Sciatic nerve (tissue), 2 donors: Measurements from ENCODE around the gene OLIG1. TPM values are rescaled to one million over a fixed set of nuclear protein-coding genes. Genes with fewer than 3 reads are reported as not detected.

Source experiments
- ATAC-seq: fragments of 200-7000 bp; cut with Tn5 transposase; one replicate; pipeline ENCODE4 v1.9.1; 2020; ENCODE audit warnings: mild to moderate bottlenecking, moderate library complexity
- DNase-seq: peaks from one replicate; pipeline ENCODE4 v3.0.0-alpha.2; 2020; ENCODE audit warnings: low spot score
- intact Hi-C: fragments of 100-400 bp; cut with DNase I; formaldehyde crosslinking; loops from one replicate; pipeline ENCODE4 v1.14.2; 2022
- total RNA-seq: library from RNA; stranded (reverse); fragmentation: NEBNext Ultra II Directional; extraction: Animal tissue kit (Norgen Biotek cat#: 25700); gene quantifications from one replicate; pipeline ENCODE4 v1.2.1, GENCODE V29; 2021
- donor health status: DM: no; HTN: no; CAD: no.
- donor health status: DM: no; HTN: no; CAD: no.

The OLIG1 gene
- total RNA-seq, 1 donor from 2014 or later: 0.53 TPM

DNA sequence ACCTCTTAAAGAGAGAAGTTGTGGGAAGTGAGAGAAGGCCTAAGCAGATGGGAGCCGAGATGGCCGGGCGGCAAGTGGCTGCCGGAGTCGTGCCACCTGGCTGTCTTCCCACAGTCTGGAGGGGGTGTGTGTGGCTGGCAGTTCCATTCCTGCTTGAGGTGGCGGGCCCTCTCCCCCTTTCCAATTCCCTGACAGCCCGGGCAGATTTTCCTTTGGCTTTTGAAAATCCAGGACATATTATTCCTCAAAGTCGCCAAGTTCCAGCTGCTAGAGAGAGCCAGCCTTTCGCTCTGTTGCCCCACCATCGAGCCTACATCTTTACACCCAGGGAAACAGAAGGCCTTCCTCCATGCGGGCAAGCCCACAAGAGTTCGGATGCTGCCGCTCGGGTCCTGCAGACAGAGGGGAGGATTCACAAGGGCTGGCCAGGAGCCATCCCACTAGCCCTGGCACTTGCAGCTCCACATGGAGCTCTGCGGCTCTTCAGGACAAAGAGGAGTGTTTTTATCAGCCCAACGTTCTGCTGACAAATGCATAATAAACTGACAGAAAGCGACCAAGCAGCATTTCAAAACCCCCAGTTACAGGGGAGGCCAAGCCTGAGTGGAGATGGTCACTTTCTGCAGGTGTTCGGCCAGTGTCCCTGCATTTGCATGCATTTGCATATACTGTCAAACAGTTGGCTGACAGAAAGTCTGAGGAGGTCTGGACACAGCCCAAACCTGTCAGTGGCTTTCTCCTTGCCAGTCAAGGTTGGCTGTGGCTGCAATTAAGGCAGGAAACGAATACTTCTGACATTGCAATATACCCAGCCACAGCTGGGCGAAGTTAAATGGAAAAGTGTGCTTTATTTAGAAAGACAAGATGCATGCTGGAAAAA is 45.9 kb downstream of the OLIG1 start:
- ATAC-seq (peak; percentile 59), DNase-seq (no peak)
- intact Hi-C loops: no loop called here

DNA sequence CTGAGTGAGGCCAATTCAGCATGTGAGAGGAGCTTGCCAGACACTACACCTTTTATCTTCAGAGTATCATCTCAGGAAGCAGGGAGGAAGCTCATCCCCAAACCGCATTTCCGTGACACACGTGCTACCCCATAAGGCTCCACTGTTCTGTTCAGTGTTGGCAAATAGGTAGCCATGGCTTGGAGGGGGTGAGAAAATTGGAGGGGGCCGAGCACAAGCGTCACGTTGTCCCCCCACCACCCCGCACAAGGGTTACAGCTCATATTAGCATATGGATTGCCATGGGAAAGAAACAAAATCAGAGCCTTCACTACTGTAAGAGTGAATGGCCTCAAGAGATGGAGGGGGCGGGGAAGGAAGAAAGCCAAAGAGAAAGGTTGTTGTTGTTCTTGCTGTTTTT is 46.7 kb downstream of the OLIG1 start:
- ATAC-seq (peak; percentile 85), DNase-seq (no peak)
- intact Hi-C loops: no loop called here

DNA sequence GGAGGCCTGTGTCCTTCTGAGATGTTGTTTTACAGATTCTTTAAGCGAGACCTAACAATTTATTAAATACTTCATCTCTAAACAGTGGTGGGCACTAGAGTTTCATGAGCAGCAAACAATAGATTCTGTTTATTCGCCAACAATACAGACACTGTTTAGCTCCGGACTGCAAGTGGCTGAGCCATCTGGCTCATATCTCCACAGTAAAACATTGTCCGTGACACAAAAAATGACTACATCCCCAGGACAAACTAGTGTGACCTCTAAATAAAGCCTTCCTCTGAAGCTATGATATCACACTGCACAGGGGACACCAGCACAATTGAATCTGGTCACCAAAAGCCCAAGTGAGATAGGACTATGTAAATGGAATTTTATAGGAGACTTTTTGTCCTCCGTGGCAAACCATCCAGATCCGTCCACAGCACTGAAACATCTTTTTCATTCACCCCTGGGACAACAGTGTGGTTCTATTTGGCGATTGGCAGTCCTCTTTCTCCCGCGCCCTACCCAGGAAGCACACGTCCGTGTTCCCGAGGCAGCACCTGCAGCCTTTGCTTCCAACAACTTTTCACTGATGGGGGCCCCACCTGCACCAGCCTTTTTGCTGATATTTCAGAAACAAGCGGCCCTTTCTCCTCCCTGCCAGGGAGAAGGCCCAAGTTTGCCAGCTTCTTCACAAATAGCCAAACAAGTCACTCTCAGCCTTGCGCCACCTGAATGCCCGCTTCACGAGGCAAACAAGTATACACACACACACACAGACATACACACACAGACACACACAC is 47.4 kb downstream of the OLIG1 start:
- ATAC-seq (peak; percentile 91), DNase-seq (no peak)
- intact Hi-C loops: no loop called here

Other genes starting within 250 kb of the OLIG1 start
- gene OLIG2, start 44.2 kb upstream of the OLIG1 start, total RNA-seq: not detected
- 43.3 TPM for gene IFNAR2, start 159.8 kb downstream of the OLIG1 start, total RNA-seq
- 25.5 TPM for gene IL10RB, start 196.2 kb downstream of the OLIG1 start, total RNA-seq